HG02970 (cell line): Measurements from ENCODE around the gene ZNF511.

ENCODE experiments used
- ATAC-seq: cut with Tn5 transposase; IDR thresholded peaks from one replicate; pipeline ENCODE4 v1.9.1; 2021; ENCODE audit warnings: mild to moderate bottlenecking, moderate library complexity, moderate number of reproducible peaks; ENCODE audit not compliant: unreplicated experiment, low FRiP score

The ZNF511 gene

GRCh38 chr10:133292919-133293809 lies 15.6 kb upstream of the ZNF511 start:
- ATAC-seq: no peak

- ATAC-seq: no peak
Observed at GRCh38 chr10:133293810-133294119, 14.9 kb upstream of the ZNF511 start.

DNA sequence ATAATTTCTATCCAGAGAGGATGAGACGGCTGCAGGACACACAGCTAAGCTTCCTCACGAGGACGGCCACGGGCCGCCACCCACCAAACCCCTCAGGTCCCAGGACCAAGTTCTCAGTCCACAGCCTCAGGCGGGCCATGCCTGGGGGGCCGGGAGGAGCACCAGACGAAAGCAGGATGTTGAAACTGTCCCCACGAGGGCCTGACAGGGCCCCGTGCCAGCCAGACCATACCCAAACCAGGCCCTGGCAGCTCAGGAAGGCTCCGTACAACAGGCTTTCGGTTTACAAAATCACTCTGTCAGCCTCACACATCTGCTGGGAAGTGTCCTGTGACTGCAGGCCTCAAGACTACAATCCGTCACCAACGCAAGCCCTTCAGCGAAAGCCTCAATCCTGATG lies 14.5 kb upstream of the ZNF511 start:
- ATAC-seq: no peak

GRCh38 chr10:133295426-133296320 lies 13.0 kb upstream of the ZNF511 start:
- ATAC-seq: no peak

GRCh38 chr10:133297504-133297903 lies 11.2 kb upstream of the ZNF511 start:
- no peak for ATAC-seq

DNA sequence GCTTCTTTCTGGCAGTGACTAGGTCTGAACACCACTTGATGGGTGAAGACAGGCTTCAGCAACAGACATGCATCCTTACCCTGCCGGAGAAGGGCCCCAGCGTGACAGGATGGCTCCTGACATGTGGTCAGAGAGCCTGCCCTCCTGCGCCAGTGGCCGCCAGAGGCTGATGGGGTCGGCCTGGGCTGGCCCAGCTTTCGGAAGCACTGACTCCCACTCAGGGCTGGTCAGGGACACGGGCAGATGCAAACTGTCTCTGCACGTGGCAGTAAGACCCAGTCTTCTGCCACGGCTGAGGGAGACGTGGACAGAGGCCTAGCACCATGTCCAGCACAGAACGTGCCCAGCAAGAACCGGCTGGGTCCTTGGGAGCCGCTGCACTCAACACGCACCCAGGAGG lies 10.2 kb upstream of the ZNF511 start:
- ATAC-seq: no peak

GRCh38 chr10:133299224-133299623 lies 9.5 kb upstream of the ZNF511 start:
- ATAC-seq: no peak

DNA sequence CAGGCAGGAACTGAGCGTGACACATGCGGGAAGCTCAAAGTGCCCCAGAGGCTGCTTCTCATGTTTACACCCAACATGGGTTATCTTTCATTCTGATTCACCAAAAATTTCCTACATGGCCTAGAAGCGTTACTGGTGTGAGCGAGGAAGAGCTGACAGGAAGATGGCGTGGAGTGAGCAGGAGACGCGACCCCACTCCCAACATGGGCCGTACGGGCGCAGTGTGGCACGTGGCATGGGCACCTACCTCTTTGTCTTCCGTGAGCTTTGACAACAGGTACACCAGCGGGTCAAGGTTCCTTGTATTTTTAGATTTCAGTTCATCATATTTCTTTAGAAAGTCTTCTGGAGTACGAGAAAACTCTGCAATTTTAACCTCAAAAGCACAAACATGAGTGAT lies 9.0 kb upstream of the ZNF511 start:
- no peak for ATAC-seq

DNA sequence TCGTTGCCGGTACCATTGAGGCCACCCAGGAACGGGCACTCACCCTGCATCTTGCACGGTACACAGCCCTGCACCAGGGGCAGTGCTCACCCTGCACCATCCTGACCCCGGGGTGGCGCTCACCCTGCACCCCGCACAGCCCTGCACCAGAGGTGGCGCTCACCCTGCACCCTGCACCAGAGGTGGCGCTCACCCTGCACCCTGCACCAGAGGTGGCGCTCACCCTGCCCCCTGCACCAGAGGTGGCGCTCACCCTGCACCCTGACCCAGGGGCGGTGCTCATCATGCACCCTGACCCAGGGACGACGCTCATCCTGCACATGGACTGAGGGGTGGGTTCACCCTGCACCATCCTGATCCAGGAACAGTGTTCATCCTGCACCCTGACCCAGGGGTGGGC lies 6.5 kb upstream of the ZNF511 start:
- ATAC-seq: no peak

DNA sequence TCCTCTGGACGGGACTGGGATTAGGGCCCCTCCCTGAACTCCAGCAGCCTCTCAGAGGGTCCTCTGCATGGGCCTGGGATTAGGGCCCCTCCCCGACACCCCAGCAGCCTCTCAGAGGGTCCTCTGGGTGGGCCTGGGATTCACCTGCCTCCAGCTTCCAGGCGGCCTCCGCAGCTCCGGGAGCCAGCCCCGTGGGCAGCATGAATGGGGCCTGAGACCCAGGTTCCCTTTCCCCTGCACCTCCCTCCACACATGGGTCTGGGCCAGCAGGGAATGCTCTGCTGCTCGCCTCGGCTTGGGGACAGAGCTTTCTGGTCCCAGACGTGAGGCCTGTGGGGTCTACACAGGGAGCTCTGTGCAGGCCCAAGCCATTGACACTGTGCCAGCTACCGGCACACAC lies 5.5 kb upstream of the ZNF511 start:
- ATAC-seq: no peak

GRCh38 chr10:133306097-133306476 lies 2.6 kb upstream of the ZNF511 start:
- ATAC-seq: no peak

- ATAC-seq: no peak
Observed at GRCh38 chr10:133306941-133307379, 1.8 kb upstream of the ZNF511 start.

- ATAC-seq: peak; percentile 32
Observed at GRCh38 chr10:133307776-133308420, 816 bp upstream of the ZNF511 start.

- ATAC-seq: peak; percentile 82
Observed at GRCh38 chr10:133309100-133309719, 496 bp downstream of the ZNF511 start.

- ATAC-seq: no peak
Observed at GRCh38 chr10:133309720-133310398, 1.1 kb downstream of the ZNF511 start.

GRCh38 chr10:133310399-133310755 lies 1.7 kb downstream of the ZNF511 start:
- no peak for ATAC-seq

- no peak for ATAC-seq
Observed at GRCh38 chr10:133310789-133311188, 2.1 kb downstream of the ZNF511 start.

DNA sequence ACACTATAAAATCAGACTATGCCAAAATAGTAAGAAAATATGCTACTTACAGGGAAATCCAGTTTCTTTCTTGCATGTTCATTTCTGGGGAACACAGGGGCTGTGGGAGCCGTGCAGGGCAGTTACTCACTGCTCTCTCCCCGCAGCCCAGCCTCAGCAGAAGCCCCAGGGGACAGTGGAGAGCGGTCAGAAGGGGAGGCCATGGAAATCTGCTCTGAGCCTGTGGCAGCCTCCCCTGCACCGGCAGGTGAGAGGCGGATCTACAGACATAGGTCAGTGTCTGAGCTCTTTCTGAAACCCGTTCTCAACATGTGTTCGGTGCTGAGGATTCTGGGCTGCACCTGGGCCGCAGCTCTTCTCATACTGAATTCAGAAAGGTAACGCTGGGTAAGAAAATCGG lies 2.9 kb downstream of the ZNF511 start:
- ATAC-seq: no peak

DNA sequence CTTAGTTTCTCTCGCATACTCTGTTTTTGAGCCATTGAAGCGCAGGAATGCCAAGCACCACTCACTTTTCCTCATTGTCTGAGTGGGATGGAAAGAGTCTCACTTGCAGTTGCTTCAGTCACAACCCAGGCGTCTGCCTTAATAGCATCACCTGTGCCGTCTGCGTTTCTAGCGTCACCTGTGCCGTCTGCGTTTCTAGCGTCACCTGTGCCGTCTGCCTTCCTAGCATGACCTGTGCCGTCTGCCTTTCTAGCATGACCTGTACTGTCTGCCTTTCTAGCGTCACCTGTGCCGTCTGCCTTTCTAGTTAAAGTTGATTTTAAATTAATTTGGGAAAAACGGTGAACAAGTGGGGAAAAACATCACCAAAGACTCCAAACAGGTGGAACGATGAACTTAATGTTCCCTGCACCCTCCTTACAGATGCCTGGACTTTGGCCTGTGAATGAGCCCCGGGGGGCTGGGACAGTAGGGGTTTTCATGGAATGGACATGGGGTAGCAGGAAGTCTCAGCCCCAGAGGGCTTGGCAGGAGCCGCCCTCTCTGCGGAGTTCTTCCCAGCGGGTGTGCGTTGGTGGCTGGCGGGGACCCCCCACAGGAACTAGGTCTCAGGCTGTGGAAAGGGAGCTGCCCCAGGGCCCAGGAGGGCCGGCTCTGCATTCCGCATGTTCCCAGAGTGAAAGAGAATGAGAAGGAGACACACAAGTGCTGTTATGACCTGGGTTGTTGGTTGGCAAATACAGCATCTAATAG lies 3.5 kb downstream of the ZNF511 start:
- ATAC-seq: no peak

GRCh38 chr10:133312769-133313145 lies 4.0 kb downstream of the ZNF511 start:
- no peak for ATAC-seq
